Measurements from ENCODE around the gene AMMECR1.
"Not testable (repeated sequence)": the region's sequence is repeated elsewhere in the genome, so short reads cannot be mapped to it uniquely, and the experiment has no call there.

DNA sequence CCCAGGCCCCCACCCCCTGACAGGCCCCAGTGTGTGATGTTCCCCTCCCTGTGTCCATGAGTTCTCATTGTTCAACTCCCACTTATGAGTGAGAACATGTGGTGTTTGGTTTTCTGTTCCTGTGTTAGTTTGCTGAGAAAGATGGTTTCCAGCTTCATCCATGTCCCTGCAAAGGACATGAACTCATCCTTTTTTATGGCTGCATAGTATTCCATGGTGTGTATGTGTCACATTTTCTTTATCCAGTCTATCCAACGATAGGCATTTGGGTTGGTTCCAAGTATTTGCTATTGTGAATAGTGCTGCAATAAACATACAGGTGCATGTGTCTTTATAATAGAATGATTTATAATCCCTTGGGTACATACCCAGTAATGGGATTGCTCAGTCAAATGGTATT is 10.7 kb upstream of the AMMECR1 start:
- TF ChIP-seq, protein P1, sequence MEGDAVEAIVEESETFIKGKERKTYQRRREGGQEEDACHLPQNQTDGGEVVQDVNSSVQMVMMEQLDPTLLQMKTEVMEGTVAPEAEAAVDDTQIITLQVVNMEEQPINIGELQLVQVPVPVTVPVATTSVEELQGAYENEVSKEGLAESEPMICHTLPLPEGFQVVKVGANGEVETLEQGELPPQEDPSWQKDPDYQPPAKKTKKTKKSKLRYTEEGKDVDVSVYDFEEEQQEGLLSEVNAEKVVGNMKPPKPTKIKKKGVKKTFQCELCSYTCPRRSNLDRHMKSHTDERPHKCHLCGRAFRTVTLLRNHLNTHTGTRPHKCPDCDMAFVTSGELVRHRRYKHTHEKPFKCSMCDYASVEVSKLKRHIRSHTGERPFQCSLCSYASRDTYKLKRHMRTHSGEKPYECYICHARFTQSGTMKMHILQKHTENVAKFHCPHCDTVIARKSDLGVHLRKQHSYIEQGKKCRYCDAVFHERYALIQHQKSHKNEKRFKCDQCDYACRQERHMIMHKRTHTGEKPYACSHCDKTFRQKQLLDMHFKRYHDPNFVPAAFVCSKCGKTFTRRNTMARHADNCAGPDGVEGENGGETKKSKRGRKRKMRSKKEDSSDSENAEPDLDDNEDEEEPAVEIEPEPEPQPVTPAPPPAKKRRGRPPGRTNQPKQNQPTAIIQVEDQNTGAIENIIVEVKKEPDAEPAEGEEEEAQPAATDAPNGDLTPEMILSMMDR (conservative IDR thresholded peaks at IDR 0.05 in 1 of 2, IDR thresholded peaks at IDR 0.05 in 1 of 2; ENCODE audit: extremely low read depth in 1 of 2, insufficient read depth in 1 of 2, low read depth in 1 of 2, low read length in 2 of 2): not testable (repeated sequence)
- not testable (repeated sequence) for TF ChIP-seq EZH2 (IDR thresholded peaks at IDR 0.05; ENCODE audit: borderline replicate concordance, low read length)
